ENCODE data around the gene IRS1. TPM values are rescaled to one million over a fixed set of nuclear protein-coding genes. Genes with fewer than 3 reads are reported as not detected.

The IRS1 gene
- total RNA-seq, 1 experiment from 2014 or later: 15.0 TPM

DNA sequence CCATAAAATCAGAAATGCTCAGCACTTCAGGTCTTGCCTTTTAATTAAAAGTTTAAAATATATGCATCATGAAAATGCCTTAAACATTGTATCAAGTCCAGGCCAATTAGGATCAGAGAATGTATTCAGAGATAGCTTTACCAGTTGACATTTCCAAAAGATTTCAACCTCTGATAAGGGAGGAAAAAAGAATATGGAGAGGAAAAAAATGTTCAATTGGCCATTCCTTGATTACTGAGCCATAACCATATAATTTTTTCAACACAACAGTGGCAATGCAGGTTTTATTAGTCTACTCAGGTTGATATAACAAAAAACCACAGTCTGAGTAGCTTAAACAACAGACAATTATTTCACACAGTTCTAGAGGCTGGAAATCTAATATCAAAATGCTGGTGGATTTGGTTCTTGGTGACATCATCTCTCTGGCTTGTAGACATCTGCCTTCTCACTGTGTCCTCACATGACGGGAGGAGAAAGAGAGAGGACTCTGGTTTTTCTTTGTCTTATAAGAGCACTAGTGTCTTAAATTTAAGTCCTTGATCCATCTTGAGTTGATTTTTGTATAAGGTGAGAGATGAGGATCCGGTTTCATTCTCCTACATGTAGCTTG is 111.9 kb downstream of the IRS1 start:
- Mint-ChIP-seq H3K27ac (no peak overlapping the region), H3K4me3 (no peak overlapping the region), H3K4me1 (peaks cover 6 to 13% of the 10 kb centered on the region in 2 experiments), H3K27me3 (ENCODE audit: low read depth) (no peaks in the 10 kb centered on the region; the same call in 1 of the 2 replicates), H3K9me3 (no peaks in the 10 kb centered on the region), H3K36me3 (ENCODE audit: insufficient read depth in 1 of 3, low read depth in 3 of 3) (no peaks in the 10 kb centered on the region)
- H3K4ac ChIP-seq (ENCODE audit: low read depth, low read length): no peak overlapping the region
- H3K4me2 ChIP-seq (ENCODE audit: insufficient read depth, insufficient read length, low read length): no peak overlapping the region
- H2AFZ ChIP-seq (ENCODE audit: low read length): no peak overlapping the region
- peaks cover 7% of the 10 kb centered on the region; the same call in 1 of the 2 replicates for H3K4me1 ChIP-seq (ENCODE audit: insufficient read depth, low read length)
- no peak overlapping the region for H4K91ac ChIP-seq (ENCODE audit: insufficient read length, low read depth, low read length)
- H3K56ac ChIP-seq (ENCODE audit: insufficient read length, low read depth, low read length): no peak overlapping the region
- no peak overlapping the region for H2BK20ac ChIP-seq (ENCODE audit: low read depth, low read length, poor library complexity, severe bottlenecking)
- H2BK15ac ChIP-seq (ENCODE audit: low read depth, low read length): no peak overlapping the region
- H2AK5ac ChIP-seq (ENCODE audit: insufficient read length, low read length): no peak overlapping the region
- H3K9ac ChIP-seq (ENCODE audit: extremely low read depth, insufficient read length, low read length): no peak overlapping the region
- no peak overlapping the region for H3K14ac ChIP-seq (ENCODE audit: insufficient read depth, low read length)
- H3K79me1 ChIP-seq (ENCODE audit: insufficient read depth, low read depth, low read length, poor library complexity, severe bottlenecking): no peaks in the 10 kb centered on the region
- H3K23ac ChIP-seq (ENCODE audit: insufficient read length, low read depth, low read length): no peak overlapping the region
- H4K8ac ChIP-seq (replicated peaks; ENCODE audit: insufficient read length, low read depth, low read length): no peak overlapping the region
- no peaks in the 10 kb centered on the region for H4K20me1 ChIP-seq (ENCODE audit: control insufficient read depth, insufficient read depth, insufficient read length)
- H2BK5ac ChIP-seq (ENCODE audit: insufficient read length, low read length): no peak overlapping the region
- H2BK12ac ChIP-seq (ENCODE audit: insufficient read length, low read depth, low read length): no peak overlapping the region
- H4K5ac ChIP-seq (ENCODE audit: insufficient read length, low read depth, low read length): no peak overlapping the region
- no peak for DNase-seq
- WGBS (ENCODE audit: extremely low coverage, insufficient read length, low lambda C conversion rate): no CpG with 5 or more reads among the region's 2 CpGs
- TF ChIP-seq, protein P1, sequence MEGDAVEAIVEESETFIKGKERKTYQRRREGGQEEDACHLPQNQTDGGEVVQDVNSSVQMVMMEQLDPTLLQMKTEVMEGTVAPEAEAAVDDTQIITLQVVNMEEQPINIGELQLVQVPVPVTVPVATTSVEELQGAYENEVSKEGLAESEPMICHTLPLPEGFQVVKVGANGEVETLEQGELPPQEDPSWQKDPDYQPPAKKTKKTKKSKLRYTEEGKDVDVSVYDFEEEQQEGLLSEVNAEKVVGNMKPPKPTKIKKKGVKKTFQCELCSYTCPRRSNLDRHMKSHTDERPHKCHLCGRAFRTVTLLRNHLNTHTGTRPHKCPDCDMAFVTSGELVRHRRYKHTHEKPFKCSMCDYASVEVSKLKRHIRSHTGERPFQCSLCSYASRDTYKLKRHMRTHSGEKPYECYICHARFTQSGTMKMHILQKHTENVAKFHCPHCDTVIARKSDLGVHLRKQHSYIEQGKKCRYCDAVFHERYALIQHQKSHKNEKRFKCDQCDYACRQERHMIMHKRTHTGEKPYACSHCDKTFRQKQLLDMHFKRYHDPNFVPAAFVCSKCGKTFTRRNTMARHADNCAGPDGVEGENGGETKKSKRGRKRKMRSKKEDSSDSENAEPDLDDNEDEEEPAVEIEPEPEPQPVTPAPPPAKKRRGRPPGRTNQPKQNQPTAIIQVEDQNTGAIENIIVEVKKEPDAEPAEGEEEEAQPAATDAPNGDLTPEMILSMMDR (conservative IDR thresholded peaks at IDR 0.05): no peak
- H3K23me2 ChIP-seq (ENCODE audit: insufficient read length, low read depth, low read length, poor library complexity, severe bottlenecking): no peaks in the 10 kb centered on the region
- H3K27me3 ChIP-seq (ENCODE audit: insufficient read depth, low read length): no peaks in the 10 kb centered on the region
- H3K18ac ChIP-seq (ENCODE audit: insufficient read length, low read depth, low read length): no peak overlapping the region
- H3K79me2 ChIP-seq (ENCODE audit: insufficient read depth, low read length): no peaks in the 10 kb centered on the region
- no peak overlapping the region for H3K27ac ChIP-seq (ENCODE audit: insufficient read length, low read depth, low read length)
- H2BK120ac ChIP-seq (ENCODE audit: low read depth, low read length, poor library complexity, severe bottlenecking): no peak overlapping the region
- no peak overlapping the region for H3T11ph ChIP-seq (ENCODE audit: low read length)
- H3K9me3 ChIP-seq (ENCODE audit: control insufficient read depth, low read depth, low read length): no peaks in the 10 kb centered on the region

All from H9 (cell line).